ENCODE results near the gene SLC6A17. TPM values are rescaled to one million over a fixed set of nuclear protein-coding genes. Genes with fewer than 3 reads are reported as not detected.

Gene SLC6A17
- polyA plus RNA-seq, 3 donors: not detected

DNA sequence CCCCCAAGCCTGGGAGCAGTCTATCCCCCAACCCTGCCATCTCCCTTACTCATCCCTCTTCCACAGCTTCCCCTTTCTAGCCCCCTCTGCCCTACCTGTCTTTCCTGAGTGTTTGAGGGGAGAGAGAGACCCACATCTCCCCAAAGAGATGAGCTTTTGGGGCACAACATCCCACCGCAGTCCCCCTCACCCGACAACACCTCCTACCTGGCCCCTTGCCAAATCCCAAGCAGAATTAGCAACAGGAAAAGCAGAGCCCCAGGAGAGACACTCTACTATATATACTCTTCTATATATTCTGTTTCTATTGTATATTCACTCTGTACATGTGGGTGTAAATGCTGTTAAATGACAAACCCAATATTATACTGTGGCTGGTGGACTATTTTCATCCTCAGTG lies 49.9 kb downstream of the SLC6A17 start:
- no peaks in the 10 kb centered on the region for H3K79me2 ChIP-seq (ENCODE audit: insufficient read depth, low read length)
- H3K4me1 ChIP-seq (ENCODE audit: control insufficient read depth in 1 of 2, insufficient read depth in 2 of 2, low read length in 2 of 2): no peaks in the 10 kb centered on the region
- H3K9me3 ChIP-seq (replicated peaks in 1 of 2; ENCODE audit: control insufficient read depth in 1 of 2, insufficient read depth in 1 of 2, low read length in 2 of 2): no peaks in the 10 kb centered on the region
- DNase-seq: no peak
- H3K4me2 ChIP-seq (replicated peaks; ENCODE audit: extremely low read depth, low read length, poor library complexity, severe bottlenecking): no peak overlapping the region
- no peak overlapping the region for H3K4me3 ChIP-seq (replicated peaks in 1 of 3; ENCODE audit: low read depth in 2 of 3, low read length in 3 of 3)
- H3K27me3 Mint-ChIP-seq (ENCODE audit: low read depth in 3 of 3): peaks cover 0 to 3% (median 2%) of the 10 kb centered on the region in 3 donors
- H3K36me3 Mint-ChIP-seq: no peaks in the 10 kb centered on the region
- no peaks in the 10 kb centered on the region for H3K36me3 ChIP-seq (replicated peaks in 1 of 2; ENCODE audit: control insufficient read depth in 1 of 2, insufficient read depth in 2 of 2, low read length in 2 of 2)
- H3K4me1 Mint-ChIP-seq: peaks cover 4% of the 10 kb centered on the region
- H3K27me3 ChIP-seq (ENCODE audit: control insufficient read depth in 2 of 2, insufficient read depth in 2 of 2, low read length in 2 of 2): no peaks in the 10 kb centered on the region
- H3K27ac ChIP-seq (ENCODE audit: low read depth in 1 of 2, low read length in 2 of 2): no peak overlapping the region
- H3K4me3 Mint-ChIP-seq: no peak overlapping the region
- H2AFZ ChIP-seq (ENCODE audit: insufficient read depth, low read depth, low read length, poor library complexity, severe bottlenecking): no peak overlapping the region
- H3K27ac Mint-ChIP-seq: no peak overlapping the region
- no peaks in the 10 kb centered on the region for H3K9me3 Mint-ChIP-seq
- no peak for TF ChIP-seq CTCF (IDR thresholded peaks at IDR 0.05)
- intact Hi-C loops (cut with micrococcal nuclease): loop anchor here in 1 of 2 donors (5.0 kb wide), 2 partner anchors 262 to 297 kb away; no protein-coding TSS in a partner anchor
- no peaks in the 10 kb centered on the region for H4K20me1 ChIP-seq (ENCODE audit: insufficient read depth, low read length)
- no CpG with 5 or more reads among the region's 2 CpGs for WGBS (ENCODE audit: insufficient coverage)
- no peak overlapping the region for H3K9ac ChIP-seq (ENCODE audit: insufficient read depth, low read length, poor library complexity, severe bottlenecking)

DNA sequence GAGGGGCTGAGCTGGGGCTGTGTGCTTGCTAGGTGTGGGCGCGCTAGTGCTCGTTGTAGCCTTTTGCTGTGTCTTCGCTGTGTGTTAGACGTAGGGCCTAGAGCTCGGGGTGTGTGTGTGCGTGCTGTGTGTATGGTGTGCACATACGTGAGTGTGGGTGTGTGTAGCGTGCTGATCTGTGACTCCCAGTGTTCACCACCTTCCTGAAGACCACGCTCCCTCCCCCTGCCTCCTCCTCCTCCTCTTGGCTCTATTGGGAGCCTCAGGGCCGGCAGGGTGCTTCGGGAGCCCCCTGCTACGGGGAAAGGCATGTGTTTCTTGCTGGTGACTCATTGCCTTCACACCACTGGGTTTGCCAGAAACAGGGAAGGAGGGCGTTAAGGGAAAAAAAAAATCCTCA lies 50.4 kb downstream of the SLC6A17 start:
- Mint-ChIP-seq H3K9me3 (no peaks in the 10 kb centered on the region), H3K27me3 (ENCODE audit: low read depth in 3 of 3) (peaks cover 0 to 3% (median 2%) of the 10 kb centered on the region in 3 donors), H3K4me1 (peaks cover 4% of the 10 kb centered on the region), H3K27ac (no peak overlapping the region), H3K4me3 (no peak overlapping the region), H3K36me3 (no peaks in the 10 kb centered on the region)
- Histone ChIP-seq H3K9me3 (replicated peaks in 1 of 2; ENCODE audit: control insufficient read depth in 1 of 2, insufficient read depth in 1 of 2, low read length in 2 of 2) (no peaks in the 10 kb centered on the region), H3K4me2 (replicated peaks; ENCODE audit: extremely low read depth, low read length, poor library complexity, severe bottlenecking) (no peak overlapping the region), H3K4me1 (ENCODE audit: control insufficient read depth in 1 of 2, insufficient read depth in 2 of 2, low read length in 2 of 2) (no peaks in the 10 kb centered on the region), H3K27ac (ENCODE audit: low read depth in 1 of 2, low read length in 2 of 2) (no peak overlapping the region), H3K27me3 (ENCODE audit: control insufficient read depth in 2 of 2, insufficient read depth in 2 of 2, low read length in 2 of 2) (no peaks in the 10 kb centered on the region), H3K4me3 (replicated peaks in 1 of 3; ENCODE audit: low read depth in 2 of 3, low read length in 3 of 3) (no peak overlapping the region), H3K36me3 (replicated peaks in 1 of 2; ENCODE audit: control insufficient read depth in 1 of 2, insufficient read depth in 2 of 2, low read length in 2 of 2) (no peaks in the 10 kb centered on the region), H3K9ac (ENCODE audit: insufficient read depth, low read length, poor library complexity, severe bottlenecking) (no peak overlapping the region), H2AFZ (ENCODE audit: insufficient read depth, low read depth, low read length, poor library complexity, severe bottlenecking) (no peak overlapping the region), H4K20me1 (ENCODE audit: insufficient read depth, low read length) (no peaks in the 10 kb centered on the region), H3K79me2 (ENCODE audit: insufficient read depth, low read length) (no peaks in the 10 kb centered on the region)
- TF ChIP-seq CTCF (IDR thresholded peaks at IDR 0.05): no peak
- DNase-seq: no peak
- 95% methylated on average over 3 of the region's 14 CpGs for WGBS (ENCODE audit: insufficient coverage)
- intact Hi-C loops (cut with micrococcal nuclease): loop anchor here in 1 of 2 donors (5.0 kb wide), 2 partner anchors 262 to 297 kb away; no protein-coding TSS in a partner anchor
